WI38 (cell line): ENCODE results near the gene S1PR1.

Source experiments
- H3K4me3 ChIP-seq: 2 replicates; pipeline ENCODE4 v1.5.1; 2011; ENCODE audit warnings: low read depth, mild to moderate bottlenecking, control low read depth, low read length
- CTCF ChIP-seq: IDR thresholded peaks from 2 replicates; pipeline ENCODE4 v1.5.1; 2012; ENCODE audit warnings: low read depth, mild to moderate bottlenecking, control low read depth, low read length

Gene S1PR1

DNA sequence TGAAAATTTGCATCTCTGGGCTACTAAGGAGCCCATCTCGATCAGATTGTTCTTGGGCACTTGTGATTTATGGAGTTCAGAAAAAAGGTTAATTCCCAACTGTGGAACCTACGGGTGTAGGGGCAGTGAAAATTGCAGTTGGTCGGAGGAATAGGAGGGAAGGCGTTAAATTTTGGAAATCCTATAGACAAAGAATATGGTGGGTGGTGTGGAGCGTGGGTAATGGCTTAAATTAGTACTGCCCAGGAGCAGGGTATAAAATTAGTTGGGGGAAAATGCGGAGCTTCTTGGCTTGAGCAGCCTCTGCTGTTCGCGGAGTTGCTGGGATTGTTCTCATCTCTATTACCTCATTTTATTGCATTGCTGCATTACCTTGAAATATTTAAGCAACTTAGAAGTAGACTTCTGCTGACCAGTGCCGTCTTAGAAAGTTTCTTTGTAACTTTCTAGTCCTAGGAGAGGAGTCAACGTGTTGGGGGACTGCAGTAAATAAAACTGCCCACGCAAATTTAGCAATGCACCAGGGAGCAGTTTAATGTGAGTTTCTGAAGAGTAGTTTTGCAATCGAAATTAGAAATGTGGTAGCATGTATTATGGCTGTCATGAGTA, 514 bp downstream of the S1PR1 start:
- no peak for TF ChIP-seq CTCF
- H3K4me3 ChIP-seq, result peak overlapping the region; percentile 71

DNA sequence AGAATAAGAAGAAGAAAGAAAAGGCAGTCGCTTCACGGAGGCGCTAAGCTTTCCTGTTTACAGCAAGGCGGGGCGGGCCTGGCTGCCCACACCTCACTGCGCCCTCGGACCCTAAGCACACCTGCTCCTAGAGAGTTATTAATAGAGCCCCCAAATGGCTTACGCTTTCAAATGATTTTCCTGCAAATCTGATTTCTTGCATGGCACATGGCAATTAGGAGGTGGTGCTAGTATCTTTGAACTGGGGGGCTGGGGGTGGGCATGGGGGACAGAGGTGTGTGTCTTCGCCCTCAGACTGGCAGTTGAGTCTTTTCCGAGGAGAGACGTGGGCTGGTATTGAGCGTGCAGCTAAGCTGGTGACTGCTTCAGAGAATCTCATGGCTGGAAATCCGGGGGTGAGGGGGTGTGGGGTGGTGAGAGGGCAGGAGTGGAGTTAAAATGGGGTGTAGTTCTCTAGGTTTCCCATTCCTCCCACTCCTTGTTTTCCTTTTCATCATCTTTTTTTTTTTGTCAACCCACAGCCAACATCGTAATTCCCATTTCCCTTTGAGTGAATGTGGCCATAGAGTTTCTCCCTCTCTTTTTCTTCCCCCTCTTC, 1.3 kb downstream of the S1PR1 start:
- TF ChIP-seq CTCF, result no peak
- H3K4me3 ChIP-seq, result peak overlapping the region; percentile 46

GRCh38 chr1:101238681-101239094, 1.9 kb downstream of the S1PR1 start:
- TF ChIP-seq CTCF, result peak; percentile 95
- peak overlapping the region; percentile 46 for H3K4me3 ChIP-seq

GRCh38 chr1:101239095-101240040, 2.5 kb downstream of the S1PR1 start:
- H3K4me3 ChIP-seq, result no peak overlapping the region
- TF ChIP-seq CTCF, result no peak

DNA sequence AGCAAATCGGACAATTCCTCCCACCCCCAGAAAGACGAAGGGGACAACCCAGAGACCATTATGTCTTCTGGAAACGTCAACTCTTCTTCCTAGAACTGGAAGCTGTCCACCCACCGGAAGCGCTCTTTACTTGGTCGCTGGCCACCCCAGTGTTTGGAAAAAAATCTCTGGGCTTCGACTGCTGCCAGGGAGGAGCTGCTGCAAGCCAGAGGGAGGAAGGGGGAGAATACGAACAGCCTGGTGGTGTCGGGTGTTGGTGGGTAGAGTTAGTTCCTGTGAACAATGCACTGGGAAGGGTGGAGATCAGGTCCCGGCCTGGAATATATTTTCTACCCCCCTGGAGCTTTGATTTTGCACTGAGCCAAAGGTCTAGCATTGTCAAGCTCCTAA, 3.2 kb downstream of the S1PR1 start:
- TF ChIP-seq CTCF, result no peak
- H3K4me3 ChIP-seq, result no peak overlapping the region

DNA sequence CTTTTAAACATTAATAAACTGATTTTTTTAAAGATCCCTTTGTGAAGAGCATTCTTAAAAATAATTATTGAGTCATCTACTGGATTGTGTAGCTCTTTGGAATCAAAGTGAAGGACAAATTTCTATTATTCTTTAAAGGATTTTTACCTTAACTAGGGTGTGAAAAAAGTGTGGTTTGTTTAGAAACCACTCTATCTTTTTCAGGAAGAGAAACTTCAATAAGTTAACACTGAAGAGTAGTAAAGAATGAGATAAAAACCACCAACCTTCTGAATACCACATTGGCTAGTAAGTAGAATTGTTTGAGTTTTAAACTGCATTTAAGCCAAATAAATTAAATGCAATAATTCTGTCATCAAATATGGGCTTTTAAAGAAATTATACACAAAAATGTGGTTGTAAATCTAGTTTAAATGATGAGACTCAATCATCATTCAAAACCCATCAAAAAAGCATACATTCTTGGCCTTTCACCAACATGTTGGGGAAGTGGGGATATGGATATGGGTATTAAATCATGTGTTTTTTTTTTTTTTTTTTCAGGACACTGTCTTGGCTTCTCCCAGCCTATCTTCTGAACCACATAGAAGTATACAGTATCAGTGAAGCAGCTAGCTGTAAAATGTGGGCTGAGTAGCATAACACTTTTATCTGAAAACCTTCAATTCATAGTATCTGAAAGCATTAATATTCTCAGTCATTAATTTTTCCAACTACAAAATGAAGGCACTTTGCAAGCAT, 4.8 kb downstream of the S1PR1 start:
- H3K4me3 ChIP-seq, result no peak overlapping the region
- no peak for TF ChIP-seq CTCF
